Measurements from ENCODE around the gene NUMA1.

- TF ChIP-seq SMAD3 (CRISPR knock-in tag; conservative IDR thresholded peaks at IDR 0.05) (0 out of 2 replicates have a peak, but pooled peaks have one; percentile 15), ZNF175 (CRISPR knock-in tag; IDR thresholded peaks at IDR 0.05; ENCODE audit: low read depth) (peak; percentile 93), TAF1 (IDR thresholded peaks at IDR 0.05; ENCODE audit: control insufficient read depth, extremely low read depth, insufficient read depth, low read length, severe bottlenecking) (no peak), MXD1 (CRISPR knock-in tag; IDR thresholded peaks at IDR 0.05; ENCODE audit: borderline replicate concordance, poor library complexity, severe bottlenecking) (no peak), FOSL1 (tag; conservative IDR thresholded peaks at IDR 0.05) (peak; percentile 68), CREB3 (tag; conservative IDR thresholded peaks at IDR 0.05; ENCODE audit: low read depth) (peak; percentile 84; the same call in 1 of the 2 replicates), ZNF436 (CRISPR knock-in tag; IDR thresholded peaks at IDR 0.05) (no peak), PRDM10 (IDR thresholded peaks at IDR 0.05; ENCODE audit: partially characterized antibody) (no peak), SMARCA4 (IDR thresholded peaks at IDR 0.05) (no peak), RHOXF2B (CRISPR knock-in tag; conservative IDR thresholded peaks at IDR 0.05) (no peak)
Measured at GRCh38 chr11:72069787-72070251, 10.5 kb downstream of the NUMA1 start.

Measured in K562 (cell line).